Measurements from ENCODE around the gene TEX14.
"Not testable (repeated sequence)": the region's sequence is repeated elsewhere in the genome, so short reads cannot be mapped to it uniquely, and the experiment has no call there.

Gene TEX14

DNA sequence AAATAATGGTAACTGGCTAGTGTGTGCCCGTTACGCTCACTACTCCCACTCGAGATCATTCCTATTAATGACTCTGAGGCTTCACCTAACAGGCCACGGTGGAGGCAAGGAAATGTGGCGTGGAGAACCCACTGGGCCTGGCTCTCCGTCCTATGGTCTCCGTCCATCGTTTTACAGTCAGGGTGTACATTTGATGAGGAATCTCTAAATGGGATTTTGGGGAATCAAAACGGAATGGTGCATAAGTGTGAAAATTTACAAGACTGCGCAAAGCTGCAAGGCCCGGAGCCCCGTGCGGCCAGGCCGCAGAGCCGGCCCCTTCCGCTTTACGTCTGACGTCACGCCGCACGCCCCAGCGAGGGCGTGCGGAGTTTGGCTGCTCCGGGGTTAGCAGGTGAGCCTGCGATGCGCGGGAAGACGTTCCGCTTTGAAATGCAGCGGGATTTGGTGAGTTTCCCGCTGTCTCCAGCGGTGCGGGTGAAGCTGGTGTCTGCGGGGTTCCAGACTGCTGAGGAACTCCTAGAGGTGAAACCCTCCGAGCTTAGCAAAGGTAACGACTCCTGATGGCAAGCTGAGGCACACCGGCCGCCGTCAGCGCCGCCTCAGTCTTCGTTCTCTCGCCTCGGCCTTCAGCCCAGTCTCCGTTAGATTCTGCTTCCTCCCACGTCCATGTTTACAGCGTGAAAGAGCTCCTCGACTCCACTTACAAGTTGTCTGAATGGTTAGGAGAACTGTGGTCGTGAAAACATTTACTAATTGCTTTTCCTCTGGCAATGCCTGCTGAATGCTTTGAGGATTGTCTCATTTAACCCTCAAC lies 602 bp upstream of the TEX14 start, which contains the start of gene RAD51C:
Gene RAD51C, plus strand, starts transcription at position 364 of the 817 bp plus-strand sequence. Its CDS starts 42 bp downstream, at position 406.
- no peak for DNase-seq (ENCODE audit: low read depth)

- not testable (repeated sequence) for DNase-seq (ENCODE audit: low read depth)
Observed at GRCh38 chr17:58690033-58690432, 1.8 kb downstream of the TEX14 start.

GRCh38 chr17:58688521-58688920 lies 3.3 kb downstream of the TEX14 start:
- no peak for DNase-seq (ENCODE audit: low read depth)

- DNase-seq (ENCODE audit: low read depth) = no peak
Observed at GRCh38 chr17:58686980-58687379, 4.9 kb downstream of the TEX14 start.

- not testable (repeated sequence) for DNase-seq (ENCODE audit: low read depth)
Observed at GRCh38 chr17:58684462-58684861, 7.4 kb downstream of the TEX14 start.

DNA sequence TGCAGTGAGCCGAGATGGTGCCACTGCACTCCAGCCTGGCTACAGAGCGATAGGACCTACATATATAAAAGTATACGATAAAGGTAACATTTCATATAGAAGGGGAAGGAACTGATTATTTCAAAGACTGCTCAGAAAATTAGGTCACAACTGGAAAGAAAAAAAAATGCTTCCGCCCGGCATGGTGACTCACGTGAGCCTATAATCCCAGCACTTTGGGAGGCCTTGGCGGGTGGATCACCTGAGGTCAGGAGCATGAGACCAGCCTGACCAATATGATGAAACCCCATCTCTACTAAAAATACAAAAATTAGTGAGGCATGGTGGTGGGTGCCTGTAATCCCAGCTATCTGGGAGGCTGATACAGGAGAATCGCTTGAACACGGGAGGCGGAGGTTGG lies 7.8 kb downstream of the TEX14 start:
- no peak for DNase-seq (ENCODE audit: low read depth)

DNA sequence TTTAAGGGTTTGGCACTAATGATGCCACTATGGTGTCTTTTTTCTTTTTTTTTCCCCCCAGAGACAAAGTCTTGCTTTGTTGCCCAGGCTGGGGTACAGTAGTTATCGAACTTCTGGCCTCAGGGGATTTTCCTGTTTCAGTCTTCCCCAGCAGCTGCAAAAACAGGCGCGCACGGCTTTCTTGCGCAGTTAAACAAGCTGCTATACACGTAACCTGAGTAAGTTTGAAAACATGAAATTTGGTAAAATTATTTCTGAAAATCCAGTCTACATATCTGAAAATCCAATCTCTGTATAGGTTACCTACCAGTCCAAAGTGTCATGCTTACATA lies 11.8 kb downstream of the TEX14 start:
- DNase-seq (ENCODE audit: low read depth) = no peak

- no peak for DNase-seq (ENCODE audit: low read depth)
Observed at GRCh38 chr17:58679263-58680037, 12.4 kb downstream of the TEX14 start.

DNA sequence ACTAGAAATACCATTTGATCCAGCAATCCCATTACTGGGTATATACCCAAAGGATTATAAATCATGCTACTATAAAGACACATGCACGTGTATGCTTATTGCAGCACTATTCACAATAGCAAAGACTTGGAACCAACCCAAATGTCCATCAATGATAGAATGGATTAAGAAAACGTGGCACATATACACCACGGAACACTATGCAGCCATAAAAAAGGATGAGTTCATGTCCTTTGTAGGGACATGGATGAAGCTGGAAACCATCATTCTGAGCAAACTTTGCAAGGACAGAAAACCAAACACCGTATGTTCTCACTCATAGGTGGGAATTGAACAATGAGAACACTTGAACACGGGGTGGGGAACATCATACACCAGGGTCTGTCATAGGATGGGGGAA lies 13.6 kb downstream of the TEX14 start:
- not testable (repeated sequence) for DNase-seq (ENCODE audit: low read depth)

DNA sequence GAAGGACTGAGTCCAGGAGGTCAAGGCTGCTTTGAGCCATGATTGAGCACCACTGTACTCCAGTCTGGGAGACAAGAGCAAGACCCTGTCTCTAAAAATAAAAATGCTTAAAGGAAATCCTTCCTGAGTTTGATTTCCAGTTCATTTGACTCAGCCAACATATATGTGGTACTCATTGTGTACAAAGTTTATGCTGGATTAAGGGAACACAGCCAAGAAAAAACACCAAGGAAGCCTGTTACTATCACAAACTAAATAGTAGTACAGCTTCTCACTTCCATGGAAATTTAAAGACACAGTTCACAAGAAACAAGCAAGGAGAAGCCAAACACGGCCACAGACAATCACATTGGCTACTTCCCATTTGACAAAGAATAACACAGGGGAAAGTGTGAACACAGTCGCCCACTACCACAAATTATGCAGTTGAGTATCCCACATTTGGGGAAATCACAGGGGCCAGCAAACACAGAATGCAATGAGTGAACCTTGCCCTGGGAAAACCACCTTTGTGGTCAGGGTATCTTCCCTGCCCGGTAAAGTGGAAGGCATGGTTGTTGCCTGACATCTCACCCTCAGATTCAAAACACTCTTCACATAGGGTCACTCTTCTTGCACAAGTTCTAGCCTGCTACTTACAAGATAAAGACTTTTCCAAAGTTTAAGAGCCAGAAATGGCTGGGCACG lies 14.5 kb downstream of the TEX14 start:
- DNase-seq (ENCODE audit: low read depth) = no peak

- DNase-seq (ENCODE audit: low read depth) = no peak
Observed at GRCh38 chr17:58671969-58672368, 19.9 kb downstream of the TEX14 start.

DNA sequence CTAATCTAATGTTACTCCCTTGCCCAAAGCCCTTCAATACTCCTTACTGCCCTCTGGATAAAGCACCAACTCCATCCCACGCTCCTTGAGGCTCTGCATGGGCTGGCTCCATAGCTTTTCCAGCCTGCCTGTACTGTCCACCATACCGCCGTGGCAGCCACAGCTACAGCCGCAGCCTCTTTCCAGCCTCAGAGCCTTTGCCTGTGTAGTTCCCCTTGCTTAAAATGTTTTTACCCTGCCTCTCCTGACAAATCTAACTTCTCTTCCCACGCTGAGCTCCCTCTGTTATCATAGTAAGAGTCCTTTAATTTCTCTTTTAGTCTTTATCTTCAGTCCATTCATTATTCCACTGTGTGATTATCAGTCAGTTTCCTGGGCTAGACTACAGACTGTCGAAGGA lies 22.0 kb downstream of the TEX14 start:
- no peak for DNase-seq (ENCODE audit: low read depth)

GRCh38 chr17:58668598-58668935 lies 23.3 kb downstream of the TEX14 start:
- DNase-seq (ENCODE audit: low read depth) = no peak

DNA sequence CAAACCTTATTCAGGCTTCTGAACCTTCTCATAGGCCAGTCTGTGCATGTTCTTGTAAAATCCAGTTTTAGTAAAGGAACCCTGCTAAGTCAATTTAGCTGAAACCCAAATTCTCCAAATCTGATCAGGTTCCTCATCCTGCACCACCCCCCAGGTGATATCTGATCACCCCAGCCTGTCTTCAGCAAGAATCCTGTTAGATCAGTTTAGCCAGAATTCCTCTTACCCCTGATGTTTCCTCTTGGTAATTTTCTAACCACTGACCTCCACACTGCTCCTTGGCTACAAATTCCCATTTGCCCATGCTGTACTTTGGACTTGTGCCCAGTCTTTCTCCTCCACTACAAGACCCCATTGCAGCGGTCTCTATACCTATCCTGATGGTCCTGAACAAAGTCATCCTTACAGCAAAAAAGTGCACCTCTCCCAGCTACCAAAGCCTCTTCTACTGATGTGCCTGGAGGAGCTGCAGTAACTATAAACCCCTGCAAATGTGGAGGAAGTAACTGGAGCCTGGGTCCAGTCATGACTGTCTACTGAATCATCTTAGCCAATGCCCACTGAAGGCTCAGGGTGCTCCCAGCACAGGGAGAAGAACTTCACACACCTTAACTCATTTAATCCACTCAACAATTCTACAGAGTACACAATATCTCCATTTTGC lies 23.8 kb downstream of the TEX14 start:
- DNase-seq (ENCODE audit: low read depth) = no peak

- no peak for DNase-seq (ENCODE audit: low read depth)
Observed at GRCh38 chr17:58666858-58667267, 25.0 kb downstream of the TEX14 start.

DNA sequence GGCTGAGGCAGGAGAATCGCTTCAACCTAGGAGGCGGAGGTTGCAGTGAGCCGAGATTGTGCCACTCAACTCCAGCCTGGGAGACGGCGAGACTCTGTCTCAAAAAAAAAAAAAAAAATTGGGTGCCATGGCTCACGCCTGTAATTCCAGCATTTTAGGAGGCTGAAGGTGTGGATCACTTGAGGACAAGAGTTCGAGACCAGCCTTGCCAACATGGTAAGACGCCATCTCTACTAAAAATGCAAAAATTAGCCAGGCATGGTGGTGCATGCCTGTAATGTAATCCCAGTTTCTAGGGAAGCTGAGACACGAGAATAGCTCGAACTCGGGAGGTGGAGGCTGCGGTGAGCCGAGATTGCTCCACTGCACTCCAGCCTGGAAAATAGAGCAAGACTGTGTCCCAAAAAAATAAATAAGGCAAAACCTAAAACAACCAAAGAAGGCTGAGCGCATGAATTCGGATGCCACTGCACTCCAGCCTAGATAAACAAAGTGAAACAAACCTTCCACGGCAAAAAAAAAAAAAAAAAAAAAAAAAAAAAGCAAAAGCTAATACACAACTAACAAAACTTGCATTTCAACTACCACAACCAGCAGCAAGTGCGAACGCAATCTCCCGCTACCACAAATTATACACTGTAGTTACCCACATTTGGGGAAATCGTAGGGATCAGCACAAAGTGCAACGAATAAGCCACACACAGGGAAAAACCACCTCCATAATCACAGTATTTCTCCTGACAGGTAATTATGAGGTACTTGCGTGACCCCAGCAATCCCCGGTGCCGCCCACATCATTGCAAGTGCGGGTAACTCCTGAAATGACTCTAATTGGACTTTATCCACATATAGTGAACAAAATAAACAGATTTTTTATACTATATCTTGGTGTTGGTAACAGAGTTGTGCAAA lies 25.6 kb downstream of the TEX14 start:
- no peak for DNase-seq (ENCODE audit: low read depth)

- no peak for DNase-seq (ENCODE audit: low read depth)
Observed at GRCh38 chr17:58664302-58664701, 27.5 kb downstream of the TEX14 start.

- no peak for DNase-seq (ENCODE audit: low read depth)
Observed at GRCh38 chr17:58661499-58661898, 30.3 kb downstream of the TEX14 start.

DNA sequence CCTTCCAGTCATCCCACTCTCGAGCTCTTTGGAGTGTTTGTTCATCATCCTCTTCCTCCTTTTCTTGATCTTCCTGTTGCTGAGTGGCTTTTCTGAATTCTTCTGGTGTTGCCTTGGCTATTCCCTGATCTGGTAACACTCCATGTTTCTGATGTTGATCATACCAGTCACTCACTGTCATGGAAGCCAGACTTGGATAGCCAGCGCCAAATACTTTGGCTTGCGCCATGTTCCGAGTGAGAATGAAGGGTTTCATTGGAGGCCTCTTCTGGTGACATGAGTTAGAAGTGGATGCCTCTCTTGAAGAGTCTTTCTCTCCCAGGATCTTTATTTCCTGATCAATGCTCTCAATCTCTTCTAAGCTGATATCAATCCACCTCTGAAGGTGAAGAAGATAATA lies 31.2 kb downstream of the TEX14 start:
- DNase-seq (ENCODE audit: low read depth) = no peak

DNA sequence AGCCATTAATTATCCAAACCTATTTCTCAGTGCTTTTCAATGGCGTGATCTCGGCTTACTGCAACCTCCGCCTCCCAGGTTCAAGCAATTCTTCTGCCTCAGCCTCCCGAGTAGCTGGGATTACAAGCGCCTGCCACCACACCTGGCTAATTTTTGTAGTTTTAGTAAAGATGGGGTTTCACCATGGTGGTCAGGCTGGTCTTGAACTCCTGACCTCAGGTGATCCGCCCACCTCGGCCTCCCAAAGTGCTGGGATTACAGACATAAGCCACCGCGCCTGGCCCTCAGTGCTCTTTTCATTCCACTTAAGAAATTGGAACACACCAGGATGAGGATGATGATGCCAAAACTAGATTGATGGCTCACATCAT lies 32.1 kb downstream of the TEX14 start:
- not testable (repeated sequence) for DNase-seq (ENCODE audit: low read depth)

All from HS-27A (cell line).